ENCODE measurements around the gene EPHA6.

Gene EPHA6

GRCh38 chr3:97197083-97197482 lies 382.7 kb downstream of the EPHA6 start:
- no peak overlapping the region for H3K4me3 ChIP-seq (ENCODE audit: low read length)
- TF ChIP-seq CTCF (IDR thresholded peaks at IDR 0.05; ENCODE audit: insufficient read depth, low read depth, low read length, missing control alignments): no peak
- no peak for DNase-seq (ENCODE audit: low read depth)

GRCh38 chr3:97197830-97198229 lies 383.4 kb downstream of the EPHA6 start:
- no peak for TF ChIP-seq CTCF (IDR thresholded peaks at IDR 0.05; ENCODE audit: insufficient read depth, low read depth, low read length, missing control alignments)
- no peak for DNase-seq (ENCODE audit: low read depth)
- H3K4me3 ChIP-seq (ENCODE audit: low read length): no peak overlapping the region

- DNase-seq (ENCODE audit: low read depth): no peak
- no peak for TF ChIP-seq CTCF (IDR thresholded peaks at IDR 0.05; ENCODE audit: insufficient read depth, low read depth, low read length, missing control alignments)
- H3K4me3 ChIP-seq (ENCODE audit: low read length): no peak overlapping the region
These were observed 386.0 kb downstream of the EPHA6 start for GRCh38 chr3:97200387-97200786.

- H3K4me3 ChIP-seq (ENCODE audit: low read length): no peak overlapping the region
- no peak for DNase-seq (ENCODE audit: low read depth)
- no peak for TF ChIP-seq CTCF (IDR thresholded peaks at IDR 0.05; ENCODE audit: insufficient read depth, low read depth, low read length, missing control alignments)
These were observed 387.4 kb downstream of the EPHA6 start for GRCh38 chr3:97201814-97202213.

GRCh38 chr3:97228966-97229365 lies 414.6 kb downstream of the EPHA6 start:
- no peak for TF ChIP-seq CTCF (IDR thresholded peaks at IDR 0.05; ENCODE audit: insufficient read depth, low read depth, low read length, missing control alignments)
- no peak for DNase-seq (ENCODE audit: low read depth)
- H3K4me3 ChIP-seq (ENCODE audit: low read length): no peak overlapping the region

- H3K4me3 ChIP-seq (ENCODE audit: low read length): no peak overlapping the region
- TF ChIP-seq CTCF (IDR thresholded peaks at IDR 0.05; ENCODE audit: insufficient read depth, low read depth, low read length, missing control alignments): no peak
- DNase-seq (ENCODE audit: low read depth): peak; percentile 33
These were observed 416.1 kb downstream of the EPHA6 start for GRCh38 chr3:97230486-97230885.

GRCh38 chr3:97232393-97233034 lies 418.1 kb downstream of the EPHA6 start:
- TF ChIP-seq CTCF (IDR thresholded peaks at IDR 0.05; ENCODE audit: insufficient read depth, low read depth, low read length, missing control alignments): no peak
- DNase-seq (ENCODE audit: low read depth): peak; percentile 43

More at GRCh38 chr3:97232393-97233034, 418.1 kb downstream of the EPHA6 start:
- no peak overlapping the region for H3K4me3 ChIP-seq (ENCODE audit: low read length)
